GM20000 (cell line): ENCODE data around the gene SPATA33.

Experiments
- DNase-seq: peaks from one replicate; pipeline ENCODE4 v3.0.0; 2012; ENCODE audit warnings: low spot score
- TF ChIP-seq, protein P1 (sequence below): IDR thresholded peaks from 2 replicates; pipeline ENCODE4 v1.5.1; 2012; ENCODE audit warnings: mild to moderate bottlenecking, control low read depth; ENCODE audit errors: extremely low read depth, missing control alignments

The SPATA33 gene

DNA sequence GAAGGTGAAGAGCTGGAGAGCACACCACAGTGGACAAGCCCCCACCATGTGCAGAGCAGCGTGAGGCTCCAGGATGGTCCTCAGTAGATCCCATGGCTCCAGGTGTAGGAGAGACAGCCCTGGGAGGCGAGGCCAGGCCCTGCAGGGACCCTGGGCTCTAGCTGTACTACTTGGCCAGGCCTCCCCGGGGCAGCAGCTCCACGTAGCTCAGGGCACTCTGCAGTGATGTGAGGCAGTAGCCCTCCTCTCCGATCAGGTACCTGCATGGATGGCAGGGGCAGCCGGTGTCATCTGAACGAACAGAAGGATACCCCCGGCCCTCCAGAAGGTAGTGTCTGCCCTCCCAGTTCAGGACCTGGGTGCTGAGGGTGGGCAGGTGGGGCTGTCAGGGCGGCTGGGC lies 50.1 kb downstream of the SPATA33 start:
- TF ChIP-seq, protein P1, sequence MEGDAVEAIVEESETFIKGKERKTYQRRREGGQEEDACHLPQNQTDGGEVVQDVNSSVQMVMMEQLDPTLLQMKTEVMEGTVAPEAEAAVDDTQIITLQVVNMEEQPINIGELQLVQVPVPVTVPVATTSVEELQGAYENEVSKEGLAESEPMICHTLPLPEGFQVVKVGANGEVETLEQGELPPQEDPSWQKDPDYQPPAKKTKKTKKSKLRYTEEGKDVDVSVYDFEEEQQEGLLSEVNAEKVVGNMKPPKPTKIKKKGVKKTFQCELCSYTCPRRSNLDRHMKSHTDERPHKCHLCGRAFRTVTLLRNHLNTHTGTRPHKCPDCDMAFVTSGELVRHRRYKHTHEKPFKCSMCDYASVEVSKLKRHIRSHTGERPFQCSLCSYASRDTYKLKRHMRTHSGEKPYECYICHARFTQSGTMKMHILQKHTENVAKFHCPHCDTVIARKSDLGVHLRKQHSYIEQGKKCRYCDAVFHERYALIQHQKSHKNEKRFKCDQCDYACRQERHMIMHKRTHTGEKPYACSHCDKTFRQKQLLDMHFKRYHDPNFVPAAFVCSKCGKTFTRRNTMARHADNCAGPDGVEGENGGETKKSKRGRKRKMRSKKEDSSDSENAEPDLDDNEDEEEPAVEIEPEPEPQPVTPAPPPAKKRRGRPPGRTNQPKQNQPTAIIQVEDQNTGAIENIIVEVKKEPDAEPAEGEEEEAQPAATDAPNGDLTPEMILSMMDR, result no peak
- DNase-seq, result no peak

DNA sequence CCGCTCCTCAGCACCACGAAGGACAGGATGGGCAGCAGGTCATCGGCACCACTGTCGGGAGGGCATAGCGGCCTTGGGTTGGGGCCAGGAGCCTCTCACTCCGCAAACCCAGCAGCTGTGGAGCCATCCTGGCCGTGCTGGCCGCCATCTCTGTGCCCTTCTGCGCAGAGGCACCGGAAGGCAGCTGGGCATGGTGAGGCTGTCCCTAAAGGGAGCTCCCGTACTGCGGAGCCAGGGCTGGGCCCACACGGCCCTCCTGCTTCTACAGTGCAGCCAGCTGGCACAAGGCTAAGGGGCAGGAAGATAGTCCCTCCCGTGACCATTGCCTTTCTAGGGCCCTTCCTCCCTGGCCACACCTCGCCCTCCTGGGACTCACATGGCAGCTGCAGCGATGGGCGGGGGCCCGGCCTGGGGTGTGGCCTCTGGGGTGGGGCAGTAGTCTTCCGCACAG lies 50.9 kb downstream of the SPATA33 start:
- DNase-seq, result no peak
- TF ChIP-seq, protein P1, result no peak

DNA sequence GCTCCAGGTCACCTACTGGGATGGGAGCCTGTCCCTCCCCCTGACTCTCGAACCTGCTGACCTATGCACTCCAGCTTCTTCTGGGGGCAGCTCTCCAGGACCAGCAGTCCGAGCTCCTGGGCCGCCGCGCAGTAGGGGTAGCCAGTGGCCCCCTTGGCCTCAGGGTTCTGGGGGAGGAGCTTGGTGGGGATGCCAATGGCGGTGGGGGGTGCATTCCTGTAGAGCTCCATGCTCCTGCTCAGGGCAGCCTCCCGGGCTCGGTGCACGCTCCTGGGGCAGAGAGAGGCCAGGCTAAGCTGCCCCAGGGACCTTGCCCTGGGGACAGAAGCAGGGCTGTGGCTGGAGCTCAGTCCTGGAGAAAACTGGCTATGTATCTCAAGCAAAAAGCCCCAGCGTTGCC lies 51.5 kb downstream of the SPATA33 start:
- DNase-seq, result no peak
- TF ChIP-seq, protein P1, result no peak

DNA sequence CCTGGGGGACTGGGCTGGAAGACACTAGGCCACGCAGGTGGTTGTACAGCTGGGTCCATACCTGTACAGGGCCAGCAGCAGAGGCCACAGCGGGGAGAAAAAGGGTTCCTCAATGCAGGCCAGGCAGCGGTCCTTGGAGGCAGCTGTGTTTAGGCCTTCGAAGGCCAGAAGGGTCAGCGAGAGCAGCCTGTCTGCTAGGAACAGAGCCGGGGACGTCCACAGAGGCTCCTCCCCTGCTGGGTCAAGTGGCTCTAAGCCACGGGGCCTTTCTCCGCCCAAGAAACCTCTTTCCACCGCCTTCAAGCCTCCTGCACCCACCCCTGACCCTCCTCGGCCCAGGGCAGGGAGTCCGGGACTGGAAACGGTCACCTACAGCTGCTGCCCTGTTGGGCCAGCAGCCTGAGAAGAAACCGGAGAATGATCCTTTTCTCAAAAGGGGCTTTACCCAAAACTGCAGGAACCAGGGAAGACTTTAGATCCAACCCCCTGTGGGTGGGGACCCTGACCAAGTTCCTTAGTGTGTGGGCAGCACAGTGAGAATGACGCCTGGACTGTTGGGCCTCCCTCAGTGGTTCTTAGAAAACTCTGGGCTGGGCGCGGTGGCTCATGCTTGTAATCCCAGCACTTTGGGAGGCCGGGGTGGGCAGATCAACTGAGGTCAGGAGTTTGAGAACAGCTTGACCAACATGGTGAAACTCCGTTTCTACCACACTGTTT lies 52.2 kb downstream of the SPATA33 start:
- TF ChIP-seq, protein P1, result no peak
- no peak for DNase-seq

DNA sequence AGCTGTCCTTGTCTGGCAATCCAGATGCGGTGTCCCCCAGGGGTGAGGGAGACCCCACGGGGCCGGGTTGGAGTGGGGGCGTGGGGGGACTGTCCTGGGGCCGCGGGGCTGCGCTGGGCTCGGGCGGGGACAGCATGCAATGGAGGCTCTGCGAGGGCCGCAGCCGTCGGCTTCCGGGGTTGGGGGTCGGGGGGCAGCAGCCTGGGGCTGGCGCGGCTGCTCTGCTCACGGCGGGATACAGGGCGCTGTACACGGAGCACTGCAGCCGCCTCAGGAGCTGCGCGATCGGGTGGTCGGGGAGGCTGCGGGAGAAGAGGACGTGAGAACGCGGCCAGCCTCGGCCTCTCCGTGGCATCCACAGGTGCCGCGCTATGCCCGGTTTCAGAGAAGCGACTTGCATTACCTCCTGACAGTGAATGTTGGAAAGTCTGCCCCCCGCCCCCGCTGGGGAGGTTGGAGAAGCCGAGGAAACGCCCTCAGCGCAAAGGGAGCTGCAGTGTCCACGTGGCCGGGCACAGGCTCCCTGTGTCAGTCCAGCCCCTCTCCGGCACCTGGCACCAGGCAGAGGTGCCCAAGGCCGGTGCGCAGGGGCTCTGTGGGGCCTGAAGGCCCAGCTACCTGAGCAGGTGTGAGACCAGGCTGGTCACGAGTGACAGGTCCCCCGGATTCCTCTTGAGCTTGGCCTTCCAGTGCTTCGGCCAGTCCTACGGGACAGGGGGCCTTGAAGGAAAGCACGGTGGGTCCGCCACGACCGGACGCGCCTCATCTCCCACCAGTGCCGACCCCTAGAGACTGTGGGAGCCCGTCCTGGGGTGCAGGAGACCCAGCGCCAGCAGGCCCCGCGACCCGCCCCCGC lies 53.3 kb downstream of the SPATA33 start:
- TF ChIP-seq, protein P1, result no peak
- DNase-seq, result no peak

DNA sequence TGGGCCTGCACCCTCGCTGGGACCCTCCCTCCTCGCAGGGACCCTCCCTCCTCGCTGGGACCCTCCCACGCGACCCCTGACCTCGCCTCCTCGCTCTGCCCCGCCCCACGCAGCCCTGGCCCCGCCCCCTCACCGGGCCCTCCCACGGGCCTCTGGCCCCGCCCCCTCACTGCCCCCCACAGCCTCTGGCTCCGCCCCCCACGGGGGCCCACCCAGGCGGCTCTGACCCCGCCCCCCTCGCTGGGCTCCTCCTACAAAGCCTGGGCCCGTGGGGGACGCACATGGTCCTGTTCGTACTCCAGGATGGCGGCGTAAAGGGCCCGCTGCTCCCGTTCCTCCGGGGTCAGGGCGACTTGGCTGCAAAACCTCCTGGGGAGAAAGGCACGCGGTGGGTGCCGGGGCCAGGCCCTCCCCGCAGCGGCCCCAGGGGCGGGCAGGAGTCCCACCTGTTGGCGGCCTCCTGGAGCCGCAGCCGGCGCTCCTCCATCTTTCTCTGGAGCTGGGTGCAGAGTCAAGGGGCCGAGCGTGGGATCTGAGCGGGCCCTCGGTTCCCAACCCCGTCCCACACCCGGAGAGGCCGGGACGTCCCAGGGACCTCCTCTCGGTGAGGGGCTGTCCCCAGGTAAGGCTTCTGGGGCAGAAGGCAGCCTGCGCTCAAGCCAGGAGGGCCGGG lies 54.1 kb downstream of the SPATA33 start:
- DNase-seq, result peak; percentile 99
- TF ChIP-seq, protein P1, result no peak
